GM21529 (cell line): ENCODE results near the gene C4BPA.

ENCODE experiments used
- ATAC-seq: cut with Tn5 transposase; IDR thresholded peaks from one replicate; pipeline ENCODE4 v1.9.1; 2021; ENCODE audit not compliant: unreplicated experiment

The C4BPA gene

GRCh38 chr1:207077012-207077411 lies 27.0 kb upstream of the C4BPA start:
- ATAC-seq, result no peak

GRCh38 chr1:207077470-207078377 lies 26.3 kb upstream of the C4BPA start:
- ATAC-seq, result peak; percentile 63

- ATAC-seq, result no peak
Measured at GRCh38 chr1:207078578-207079132, 25.4 kb upstream of the C4BPA start.

GRCh38 chr1:207079706-207080241 lies 24.3 kb upstream of the C4BPA start:
- ATAC-seq, result no peak

GRCh38 chr1:207081088-207081487 lies 22.9 kb upstream of the C4BPA start:
- no peak for ATAC-seq

GRCh38 chr1:207081806-207082205 lies 22.2 kb upstream of the C4BPA start:
- ATAC-seq, result no peak

- no peak for ATAC-seq
Measured at GRCh38 chr1:207084232-207084631, 19.8 kb upstream of the C4BPA start.

- ATAC-seq, result peak; percentile 77
Measured at GRCh38 chr1:207084701-207085180, 19.3 kb upstream of the C4BPA start.

- no peak for ATAC-seq
Measured at GRCh38 chr1:207085887-207086286, 18.1 kb upstream of the C4BPA start.

GRCh38 chr1:207088161-207088560 lies 15.9 kb upstream of the C4BPA start:
- ATAC-seq, result no peak

- ATAC-seq, result no peak
Measured at GRCh38 chr1:207088701-207089626, 15.1 kb upstream of the C4BPA start, which contains the start of gene C4BPB. C4BPB (plus strand) TSS chr1:207088860; CDS start chr1:207089532, 672 bp downstream.

GRCh38 chr1:207089627-207090355 lies 14.2 kb upstream of the C4BPA start:
- ATAC-seq, result no peak

GRCh38 chr1:207091200-207091908 lies 12.7 kb upstream of the C4BPA start:
- ATAC-seq, result no peak

- ATAC-seq, result no peak
Measured at GRCh38 chr1:207093944-207094343, 10.1 kb upstream of the C4BPA start.

- ATAC-seq, result peak; percentile 94
Measured at GRCh38 chr1:207097871-207098324, 6.1 kb upstream of the C4BPA start.

GRCh38 chr1:207101720-207102119 lies 2.3 kb upstream of the C4BPA start:
- ATAC-seq, result no peak

GRCh38 chr1:207102146-207102545 lies 1.9 kb upstream of the C4BPA start:
- ATAC-seq, result no peak

- ATAC-seq, result no peak
Measured at GRCh38 chr1:207102659-207103058, 1.4 kb upstream of the C4BPA start.

- ATAC-seq, result no peak
Measured at GRCh38 chr1:207109004-207109403, 5.0 kb downstream of the C4BPA start.
